Hepatocyte (in vitro differentiated cells): ENCODE data around the gene CACNA2D4.

ENCODE experiments used
- EZH2 ChIP-seq: fragments of 200-600 bp; sonication (generic); IDR thresholded peaks from 2 replicates; pipeline ENCODE4 v1.6.1; 2016; ENCODE audit warnings: antibody characterized with exemption, mild to moderate bottlenecking, borderline replicate concordance
- EZH2phosphoT487 ChIP-seq: fragments of 200-600 bp; sonication (generic); IDR thresholded peaks from one replicate; pipeline ENCODE4 v1.6.1; 2018; ENCODE audit warnings: antibody characterized with exemption, mild to moderate bottlenecking, low read depth, moderate library complexity; ENCODE audit not compliant: unreplicated experiment, severe bottlenecking
- TF ChIP-seq, protein P1 (sequence below): fragments of 200-600 bp; sonication (generic); IDR thresholded peaks from 2 replicates; pipeline ENCODE4 v1.5.1; 2016; ENCODE audit warnings: antibody characterized with exemption, mild to moderate bottlenecking; ENCODE audit not compliant: poor library complexity

DNA sequence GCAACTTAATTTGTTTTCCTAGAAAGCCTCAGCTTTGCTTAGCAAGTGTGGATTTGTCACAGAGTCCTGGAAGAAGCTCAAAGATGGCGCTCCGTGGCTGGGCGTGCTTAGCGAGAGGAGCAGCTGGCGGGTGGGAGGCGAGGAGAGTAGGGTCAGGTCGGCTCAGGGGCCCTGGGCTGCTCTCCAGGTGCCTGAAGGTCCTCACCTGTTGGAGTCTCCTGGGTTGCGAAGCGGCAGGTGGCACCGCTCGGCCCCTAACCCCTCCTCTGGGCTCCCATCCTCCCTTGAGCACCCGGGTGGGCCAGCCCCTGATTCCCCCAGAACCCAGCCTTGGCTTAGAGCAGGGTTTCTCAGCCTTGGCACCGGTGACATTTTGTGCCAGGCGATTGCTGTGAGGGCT lies 73.0 kb downstream of the CACNA2D4 start:
- TF ChIP-seq, protein P1, sequence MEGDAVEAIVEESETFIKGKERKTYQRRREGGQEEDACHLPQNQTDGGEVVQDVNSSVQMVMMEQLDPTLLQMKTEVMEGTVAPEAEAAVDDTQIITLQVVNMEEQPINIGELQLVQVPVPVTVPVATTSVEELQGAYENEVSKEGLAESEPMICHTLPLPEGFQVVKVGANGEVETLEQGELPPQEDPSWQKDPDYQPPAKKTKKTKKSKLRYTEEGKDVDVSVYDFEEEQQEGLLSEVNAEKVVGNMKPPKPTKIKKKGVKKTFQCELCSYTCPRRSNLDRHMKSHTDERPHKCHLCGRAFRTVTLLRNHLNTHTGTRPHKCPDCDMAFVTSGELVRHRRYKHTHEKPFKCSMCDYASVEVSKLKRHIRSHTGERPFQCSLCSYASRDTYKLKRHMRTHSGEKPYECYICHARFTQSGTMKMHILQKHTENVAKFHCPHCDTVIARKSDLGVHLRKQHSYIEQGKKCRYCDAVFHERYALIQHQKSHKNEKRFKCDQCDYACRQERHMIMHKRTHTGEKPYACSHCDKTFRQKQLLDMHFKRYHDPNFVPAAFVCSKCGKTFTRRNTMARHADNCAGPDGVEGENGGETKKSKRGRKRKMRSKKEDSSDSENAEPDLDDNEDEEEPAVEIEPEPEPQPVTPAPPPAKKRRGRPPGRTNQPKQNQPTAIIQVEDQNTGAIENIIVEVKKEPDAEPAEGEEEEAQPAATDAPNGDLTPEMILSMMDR: no peak
- TF ChIP-seq EZH2phosphoT487 (no peak), EZH2 (no peak)
